NAMALWA (cell line): ENCODE data around the gene TMEM72.

Experiments
- DNase-seq: peaks from one replicate; pipeline ENCODE4 v3.0.0-alpha.2; 2015; ENCODE audit warnings: low spot score

Gene TMEM72

GRCh38 chr10:44980309-44981171, 69.4 kb downstream of the TMEM72 start:
- DNase-seq, result no peak

DNA sequence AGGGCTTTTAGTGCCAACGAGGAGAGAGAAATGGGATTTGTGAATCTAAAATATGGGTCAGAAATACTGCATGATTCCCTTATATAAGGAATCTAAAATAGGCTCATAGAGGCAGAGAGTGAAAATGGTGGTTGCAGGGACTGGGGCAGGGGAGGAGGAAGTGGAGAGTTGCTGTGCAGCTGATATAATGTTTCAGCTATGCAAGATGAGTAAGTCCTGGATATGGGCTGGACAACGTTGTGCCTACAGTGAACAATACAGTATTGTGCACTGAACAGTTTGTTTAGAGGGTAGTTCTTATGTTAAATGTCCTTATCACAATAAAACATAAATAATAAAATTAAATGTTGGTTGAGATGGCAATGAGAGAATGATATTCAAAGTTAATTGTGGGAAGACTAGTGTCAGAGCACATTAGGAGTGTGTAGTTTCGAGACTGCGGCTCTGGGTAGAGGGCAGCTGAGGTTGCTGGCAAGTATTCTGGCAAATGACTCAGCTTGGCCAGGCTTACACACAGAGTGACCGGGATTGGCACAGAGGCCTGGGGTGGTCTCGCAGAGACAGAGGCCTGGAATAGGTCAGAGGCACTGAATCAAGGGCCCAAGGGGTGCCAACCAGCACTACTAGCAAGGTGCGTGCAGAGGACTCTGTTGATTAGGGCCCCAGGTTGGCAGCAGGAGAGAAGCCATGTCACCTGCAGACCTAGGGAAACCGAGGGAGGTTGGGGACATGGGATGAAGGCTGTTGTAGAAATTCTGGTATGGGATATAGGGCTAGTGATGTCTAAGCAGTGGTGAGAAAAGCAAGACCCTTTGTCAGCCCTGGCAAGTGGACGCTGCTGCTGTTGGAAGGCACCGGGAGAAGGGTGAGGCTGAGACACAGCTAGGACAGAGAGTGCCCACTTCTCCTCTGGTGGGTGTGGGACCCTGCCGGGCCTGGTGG, 70.3 kb downstream of the TMEM72 start:
- no peak for DNase-seq

GRCh38 chr10:44982114-44982460, 71.0 kb downstream of the TMEM72 start:
- DNase-seq, result no peak

- no peak for DNase-seq
Observed at GRCh38 chr10:44982496-44982895, 71.4 kb downstream of the TMEM72 start.

GRCh38 chr10:44983066-44983894, 72.1 kb downstream of the TMEM72 start:
- no peak for DNase-seq

DNA sequence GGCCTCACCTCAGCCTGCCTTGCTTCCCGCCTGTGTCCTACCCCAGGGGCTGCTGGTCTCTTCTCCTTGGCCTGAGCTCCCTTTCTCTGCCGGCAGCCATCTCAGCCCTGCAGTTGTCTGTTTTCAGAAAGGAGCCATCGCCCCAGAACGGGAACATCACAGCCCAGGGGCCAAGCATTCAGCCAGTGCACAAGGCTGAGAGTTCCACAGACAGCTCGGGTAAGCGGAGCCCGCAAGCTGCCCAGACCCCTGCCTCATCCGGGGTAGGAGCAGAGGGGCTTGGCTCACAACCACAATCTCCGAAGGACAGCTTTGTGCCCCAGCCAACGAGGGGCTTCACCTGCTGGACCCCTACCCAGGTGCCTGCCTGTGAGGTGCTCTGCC, 72.8 kb downstream of the TMEM72 start:
- DNase-seq, result no peak

- DNase-seq, result no peak
Observed at GRCh38 chr10:44984671-44985101, 73.5 kb downstream of the TMEM72 start.

- DNase-seq, result no peak
Observed at GRCh38 chr10:44985175-44985681, 74.1 kb downstream of the TMEM72 start.

- no peak for DNase-seq
Observed at GRCh38 chr10:44986179-44986578, 75.0 kb downstream of the TMEM72 start.
